Endothelial cell (in vitro differentiated cells): Measurements from ENCODE around the gene TNK2. TPM values are rescaled to one million over a fixed set of nuclear protein-coding genes. Genes with fewer than 3 reads are reported as not detected.
"Not testable (repeated sequence)": the region's sequence is repeated elsewhere in the genome, so short reads cannot be mapped to it uniquely, and the experiment has no call there.

ENCODE experiments used
- DNase-seq: peaks from one replicate; pipeline ENCODE4 v3.0.0; 2021; ENCODE audit warnings: low spot score
- H3K27ac Mint-ChIP-seq: one replicate; pipeline ENCODE4 v1.8.0; 2021; ENCODE audit warnings: mixed read lengths, inconsistent platforms; ENCODE audit not compliant: unreplicated experiment
- H3K27me3 Mint-ChIP-seq: one replicate; pipeline ENCODE4 v1.8.0; 2021; ENCODE audit warnings: mild to moderate bottlenecking, moderate library complexity, mixed read lengths, inconsistent platforms; ENCODE audit not compliant: unreplicated experiment
- H3K36me3 Mint-ChIP-seq: one replicate; pipeline ENCODE4 v1.8.0; 2021; ENCODE audit warnings: mild to moderate bottlenecking, low read depth, mixed read lengths, inconsistent platforms; ENCODE audit not compliant: unreplicated experiment
- H3K4me1 Mint-ChIP-seq: one replicate; pipeline ENCODE4 v1.8.0; 2021; ENCODE audit warnings: mild to moderate bottlenecking, mixed read lengths, inconsistent platforms; ENCODE audit not compliant: unreplicated experiment
- H3K4me3 Mint-ChIP-seq: one replicate; pipeline ENCODE4 v1.8.0; 2021; ENCODE audit warnings: mild to moderate bottlenecking, mixed read lengths, inconsistent platforms; ENCODE audit not compliant: unreplicated experiment
- H3K9me3 Mint-ChIP-seq: one replicate; pipeline ENCODE4 v1.8.0; 2021; ENCODE audit warnings: mixed read lengths, inconsistent platforms; ENCODE audit not compliant: unreplicated experiment
- total RNA-seq: library from RNA; stranded (reverse); fragmentation: NEBNext Ultra II Directional; extraction: Animal tissue kit (Norgen Biotek cat#: 25700); gene quantifications from one replicate; pipeline ENCODE4 v1.2.1, GENCODE V29; 2021; ENCODE audit not compliant: unreplicated experiment
- TF ChIP-seq, protein P1 (sequence below): fragments of 200-600 bp; sonication (generic); IDR thresholded peaks from one replicate; pipeline ENCODE4 v1.5.0; 2021; ENCODE audit warnings: antibody characterized with exemption; ENCODE audit not compliant: unreplicated experiment

Gene TNK2
- total RNA-seq, 1 donor from 2014 or later = 135 TPM

DNA sequence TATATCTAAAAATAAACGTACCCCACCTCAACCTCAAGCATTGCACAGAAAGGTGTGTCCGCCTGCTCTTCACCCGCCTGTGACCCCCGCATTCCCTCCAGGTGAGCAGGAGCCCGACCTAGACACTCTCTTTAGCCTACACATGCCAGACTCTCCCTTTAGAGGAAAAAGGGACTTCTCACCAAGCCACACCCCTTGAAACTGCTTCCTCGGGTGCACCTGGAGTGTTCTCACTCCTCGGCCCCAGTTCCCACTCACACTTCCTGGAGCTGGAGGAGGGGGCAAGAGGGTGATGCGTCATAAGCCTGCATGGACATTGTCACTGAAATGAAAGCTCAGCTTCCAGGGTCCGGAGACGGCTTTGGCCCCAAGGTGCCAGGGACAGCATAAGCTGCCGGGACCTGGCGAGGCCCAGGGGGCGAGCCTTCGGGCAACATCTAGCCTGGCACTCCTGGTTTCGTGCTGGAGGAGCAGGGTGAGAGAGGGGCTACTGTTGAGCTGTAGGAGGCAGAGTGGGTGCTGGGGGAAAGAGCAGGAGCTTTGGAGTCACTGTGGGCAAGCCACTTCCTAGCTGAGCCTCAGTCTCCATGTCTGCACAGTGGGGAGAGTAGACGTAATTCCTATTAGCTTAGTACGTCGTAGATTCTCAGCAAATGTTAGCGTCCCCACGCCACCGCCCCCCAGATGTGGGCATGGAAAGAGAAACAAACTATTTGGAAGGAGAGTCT, 86.8 kb downstream of the TNK2 start:
- Mint-ChIP-seq H3K27me3 (peaks cover 4% of the 10 kb centered on the region), H3K9me3 (no peaks in the 10 kb centered on the region), H3K4me1 (no peaks in the 10 kb centered on the region), H3K4me3 (no peak overlapping the region), H3K36me3 (no peaks in the 10 kb centered on the region), H3K27ac (no peak overlapping the region)
- TF ChIP-seq, protein P1, sequence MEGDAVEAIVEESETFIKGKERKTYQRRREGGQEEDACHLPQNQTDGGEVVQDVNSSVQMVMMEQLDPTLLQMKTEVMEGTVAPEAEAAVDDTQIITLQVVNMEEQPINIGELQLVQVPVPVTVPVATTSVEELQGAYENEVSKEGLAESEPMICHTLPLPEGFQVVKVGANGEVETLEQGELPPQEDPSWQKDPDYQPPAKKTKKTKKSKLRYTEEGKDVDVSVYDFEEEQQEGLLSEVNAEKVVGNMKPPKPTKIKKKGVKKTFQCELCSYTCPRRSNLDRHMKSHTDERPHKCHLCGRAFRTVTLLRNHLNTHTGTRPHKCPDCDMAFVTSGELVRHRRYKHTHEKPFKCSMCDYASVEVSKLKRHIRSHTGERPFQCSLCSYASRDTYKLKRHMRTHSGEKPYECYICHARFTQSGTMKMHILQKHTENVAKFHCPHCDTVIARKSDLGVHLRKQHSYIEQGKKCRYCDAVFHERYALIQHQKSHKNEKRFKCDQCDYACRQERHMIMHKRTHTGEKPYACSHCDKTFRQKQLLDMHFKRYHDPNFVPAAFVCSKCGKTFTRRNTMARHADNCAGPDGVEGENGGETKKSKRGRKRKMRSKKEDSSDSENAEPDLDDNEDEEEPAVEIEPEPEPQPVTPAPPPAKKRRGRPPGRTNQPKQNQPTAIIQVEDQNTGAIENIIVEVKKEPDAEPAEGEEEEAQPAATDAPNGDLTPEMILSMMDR = no peak
- DNase-seq = no peak

DNA sequence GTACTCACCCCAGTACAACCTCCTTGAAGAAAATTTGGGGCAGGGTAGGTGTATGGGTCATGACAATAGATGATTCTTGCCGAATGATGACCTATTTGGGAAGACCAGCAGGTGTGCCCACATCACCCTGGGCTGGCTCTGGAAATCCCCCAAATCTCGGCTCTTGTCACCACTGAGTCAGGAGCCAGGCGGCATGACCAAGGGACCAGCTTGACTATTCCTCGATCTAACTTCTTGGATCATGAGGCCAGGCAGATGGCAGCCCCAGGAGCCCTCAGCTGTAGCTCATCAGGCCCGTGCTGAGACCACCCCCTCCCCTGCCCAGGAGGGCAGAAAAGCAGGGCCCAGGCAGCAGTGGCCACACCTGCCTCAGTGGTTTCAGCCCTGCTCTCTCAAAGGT, 87.5 kb downstream of the TNK2 start:
- no peaks in the 10 kb centered on the region for H3K9me3 Mint-ChIP-seq
- TF ChIP-seq, protein P1 = no peak
- H3K27me3 Mint-ChIP-seq = peaks cover 4% of the 10 kb centered on the region
- no peaks in the 10 kb centered on the region for H3K4me1 Mint-ChIP-seq
- no peak for DNase-seq
- H3K4me3 Mint-ChIP-seq = no peak overlapping the region
- no peak overlapping the region for H3K27ac Mint-ChIP-seq
- no peaks in the 10 kb centered on the region for H3K36me3 Mint-ChIP-seq

DNA sequence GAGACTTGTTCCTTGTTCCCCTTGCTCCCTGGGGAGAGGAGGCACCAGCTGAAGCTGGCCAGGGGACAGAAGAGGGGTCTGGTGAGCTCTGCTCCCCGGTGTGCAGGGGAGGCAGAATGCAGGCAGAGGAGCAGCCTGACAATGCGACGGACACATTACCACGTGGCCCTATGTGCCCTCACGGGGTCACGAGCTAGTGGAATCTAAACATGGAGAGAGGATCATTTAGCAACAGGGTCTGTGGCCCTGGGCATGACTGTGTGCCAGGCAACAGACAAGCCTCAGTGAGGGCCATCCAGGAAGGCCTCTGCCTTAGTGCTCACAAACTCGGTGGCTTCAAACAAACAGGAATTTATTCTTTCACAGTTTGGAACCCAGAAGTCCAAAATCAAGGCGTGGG, 88.2 kb downstream of the TNK2 start:
- TF ChIP-seq, protein P1 = no peak
- no peak for DNase-seq
- no peaks in the 10 kb centered on the region for H3K36me3 Mint-ChIP-seq
- H3K27ac Mint-ChIP-seq = no peak overlapping the region
- no peaks in the 10 kb centered on the region for H3K4me1 Mint-ChIP-seq
- no peaks in the 10 kb centered on the region for H3K9me3 Mint-ChIP-seq
- peaks cover 4% of the 10 kb centered on the region for H3K27me3 Mint-ChIP-seq
- H3K4me3 Mint-ChIP-seq = no peak overlapping the region

DNA sequence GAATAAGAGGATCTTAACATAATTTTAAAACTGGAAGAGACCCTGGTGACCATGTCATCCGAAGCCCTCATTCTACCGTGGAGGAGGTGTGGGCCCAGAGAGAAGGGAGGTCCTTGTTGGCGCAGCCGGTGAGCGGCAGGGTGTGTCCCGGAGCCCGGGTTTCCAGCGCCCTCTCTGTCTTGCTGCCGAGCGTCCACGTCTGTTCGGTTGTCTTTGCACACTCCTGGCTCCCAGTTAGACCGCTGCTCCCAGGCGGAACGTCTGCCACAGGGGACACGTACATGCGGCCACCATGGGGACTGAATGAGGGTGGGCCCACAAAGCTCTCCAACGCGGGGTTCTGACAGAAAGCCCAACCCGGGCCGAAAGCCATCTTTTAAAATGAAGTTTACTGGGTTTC, 90.0 kb downstream of the TNK2 start:
- Mint-ChIP-seq H3K27ac (no peak overlapping the region), H3K4me3 (no peak overlapping the region), H3K9me3 (no peaks in the 10 kb centered on the region), H3K4me1 (no peaks in the 10 kb centered on the region), H3K27me3 (peaks cover 7% of the 10 kb centered on the region), H3K36me3 (no peaks in the 10 kb centered on the region)
- DNase-seq = no peak
- TF ChIP-seq, protein P1 = no peak

DNA sequence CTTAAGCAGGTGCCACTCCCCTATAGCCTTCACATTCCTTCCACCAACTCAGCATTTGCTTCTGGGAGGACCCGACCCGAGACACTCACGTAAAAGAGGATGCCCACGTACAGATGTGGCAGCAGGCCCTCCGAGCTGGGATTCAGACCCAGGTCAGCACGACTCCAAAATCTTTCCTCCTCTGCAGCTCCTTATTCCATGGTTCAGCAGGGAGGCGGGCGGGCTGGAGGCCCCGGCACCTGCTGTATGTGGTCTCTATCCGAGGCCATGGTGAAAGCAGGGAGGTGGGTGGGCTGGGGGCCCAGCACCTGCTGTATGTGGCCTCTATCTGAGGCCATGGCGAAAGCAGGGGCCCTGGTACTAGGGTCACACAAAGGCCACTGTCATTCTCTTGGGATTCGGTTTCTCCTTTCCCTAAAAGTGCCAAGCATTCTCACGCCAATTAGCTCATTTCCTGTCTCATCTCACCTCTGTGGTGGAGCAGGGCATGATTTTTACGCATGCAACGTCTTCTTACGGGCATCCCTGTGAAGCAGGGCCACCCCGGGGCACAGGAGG, 90.7 kb downstream of the TNK2 start:
- no peaks in the 10 kb centered on the region for H3K4me1 Mint-ChIP-seq
- no peak for DNase-seq
- no peaks in the 10 kb centered on the region for H3K9me3 Mint-ChIP-seq
- no peak overlapping the region for H3K27ac Mint-ChIP-seq
- peaks cover 7% of the 10 kb centered on the region for H3K27me3 Mint-ChIP-seq
- H3K36me3 Mint-ChIP-seq = no peaks in the 10 kb centered on the region
- H3K4me3 Mint-ChIP-seq = no peak overlapping the region
- TF ChIP-seq, protein P1 = no peak

DNA sequence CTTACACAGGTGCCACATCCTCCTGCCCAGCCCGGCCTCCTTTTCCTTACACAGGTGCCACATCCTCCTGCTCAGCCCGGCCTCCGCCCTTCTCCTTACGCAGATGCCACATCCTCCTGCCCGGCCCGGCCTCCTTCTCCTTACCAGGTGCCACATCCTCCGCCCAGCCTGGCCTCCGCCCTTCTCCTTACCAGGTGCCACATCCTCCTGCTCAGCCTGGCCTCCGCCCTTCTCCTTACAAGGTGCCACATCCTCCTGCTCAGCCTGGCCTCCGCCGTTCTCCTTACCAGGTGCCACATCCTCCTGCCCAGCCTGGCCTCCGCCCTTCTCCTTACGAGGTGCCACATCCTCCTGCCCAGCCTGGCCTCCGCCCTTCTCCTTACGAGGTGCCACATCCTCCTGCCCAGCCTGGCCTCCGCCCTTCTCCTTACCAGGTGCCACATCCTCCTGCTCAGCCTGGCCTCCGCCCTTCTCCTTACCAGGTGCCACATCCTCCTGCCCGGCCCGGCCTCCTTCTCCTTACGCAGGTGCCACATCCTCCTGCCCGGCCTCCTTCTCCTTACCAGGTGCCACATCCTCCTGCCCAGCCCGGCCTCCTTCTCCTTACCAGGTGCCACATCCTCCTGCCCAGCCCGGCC, 92.0 kb downstream of the TNK2 start:
- H3K27me3 Mint-ChIP-seq, H3K4me1 Mint-ChIP-seq, DNase-seq, H3K27ac Mint-ChIP-seq, H3K9me3 Mint-ChIP-seq, H3K4me3 Mint-ChIP-seq, H3K36me3 Mint-ChIP-seq: not testable (repeated sequence)
